ENCODE measurements around the gene ZC3H4.
"Not testable (repeated sequence)": the region's sequence is repeated elsewhere in the genome, so short reads cannot be mapped to it uniquely, and the experiment has no call there.

ZC3H4 gene

DNA sequence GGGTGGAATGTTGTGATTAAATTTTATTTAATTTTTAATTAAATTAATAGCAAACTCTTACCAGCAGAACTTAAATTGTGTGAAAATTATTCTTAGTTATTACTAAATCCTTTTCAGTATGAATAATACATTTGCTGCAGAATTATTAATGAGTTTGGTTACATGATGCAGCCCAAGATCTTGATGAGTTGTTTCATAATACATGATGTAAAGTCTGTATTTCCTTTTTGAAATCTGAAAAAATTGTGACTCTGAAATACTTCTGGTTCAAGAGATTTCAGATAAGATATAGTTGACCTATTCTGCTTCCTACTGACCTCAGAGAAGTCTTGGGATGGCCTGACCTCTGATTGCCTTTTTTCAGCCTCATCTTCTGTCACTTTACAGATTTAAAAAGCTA lies 28.1 kb upstream of the ZC3H4 start:
- H2AK5ac ChIP-seq (ENCODE audit: low read length): no peak overlapping the region
- peaks cover 9% of the 10 kb centered on the region for H3K79me2 ChIP-seq (ENCODE audit: control insufficient read depth, insufficient read depth, low read length, poor library complexity)
- no peak overlapping the region for H2BK12ac ChIP-seq (ENCODE audit: low read length)
- H3K4ac ChIP-seq (ENCODE audit: low read depth, low read length): no peak overlapping the region
- H3K4me1 ChIP-seq (ENCODE audit: control insufficient read depth in 1 of 2, insufficient read depth in 2 of 2, low read length in 2 of 2): no peaks in the 10 kb centered on the region
- no peak overlapping the region for H2BK5ac ChIP-seq (ENCODE audit: low read depth, low read length, poor library complexity)
- no peak overlapping the region for H4K12ac ChIP-seq (ENCODE audit: low read depth, low read length)
- H3K18ac ChIP-seq (ENCODE audit: low read length): no peak overlapping the region
- no peak overlapping the region for H3K23ac ChIP-seq (ENCODE audit: low read length)
- H3K79me1 ChIP-seq (ENCODE audit: low read length): no peaks in the 10 kb centered on the region
- no peak overlapping the region for H3K14ac ChIP-seq (ENCODE audit: low read length)
- H3K36me3 ChIP-seq (ENCODE audit: control insufficient read depth in 1 of 2, insufficient read depth in 2 of 2, low read length in 2 of 2): peaks cover 34 to 41% of the 10 kb centered on the region in 2 experiments
- H3K4me3 ChIP-seq (ENCODE audit: low read depth, low read length): no peak overlapping the region
- H3K27me3 ChIP-seq (ENCODE audit: insufficient read depth, low read length): no peaks in the 10 kb centered on the region
- H4K8ac ChIP-seq (ENCODE audit: low read depth, low read length): no peak overlapping the region
- H4K91ac ChIP-seq (ENCODE audit: low read depth, low read length): no peak overlapping the region
- no peaks in the 10 kb centered on the region for H3K9me3 ChIP-seq (ENCODE audit: insufficient read depth, low read depth, low read length)
- H3K27ac ChIP-seq (ENCODE audit: low read depth, low read length): no peak overlapping the region
- no peak overlapping the region for H2BK120ac ChIP-seq (ENCODE audit: insufficient read depth, low read length, poor library complexity)
- no peak overlapping the region for H2AFZ ChIP-seq (ENCODE audit: insufficient read depth, low read length, poor library complexity)
- peak in 1 of 2 donors; percentile 68 for DNase-seq
- H3K4me2 ChIP-seq (ENCODE audit: low read length): no peak overlapping the region
- H3K9ac ChIP-seq (ENCODE audit: low read length): no peak overlapping the region

GRCh38 chr19:47141252-47141651 lies 27.7 kb upstream of the ZC3H4 start:
- peaks cover 13% of the 10 kb centered on the region for H3K79me2 ChIP-seq (ENCODE audit: control insufficient read depth, insufficient read depth, low read length, poor library complexity)
- no CpG with 5 or more reads among the region's 7 CpGs for WGBS (ENCODE audit: extremely low coverage, insufficient coverage, insufficient read length)
- not testable (repeated sequence) for H3K27ac ChIP-seq (ENCODE audit: low read depth, low read length); H2BK12ac ChIP-seq (ENCODE audit: low read length); H3K4me2 ChIP-seq (ENCODE audit: low read length); H2AFZ ChIP-seq (ENCODE audit: insufficient read depth, low read length, poor library complexity); H3K4me1 ChIP-seq (ENCODE audit: control insufficient read depth in 1 of 2, insufficient read depth in 2 of 2, low read length in 2 of 2); H4K12ac ChIP-seq (ENCODE audit: low read depth, low read length); H3K4me3 ChIP-seq (ENCODE audit: low read depth, low read length); H3K9me3 ChIP-seq (ENCODE audit: insufficient read depth, low read depth, low read length); H2AK5ac ChIP-seq (ENCODE audit: low read length); H3K4ac ChIP-seq (ENCODE audit: low read depth, low read length); H3K18ac ChIP-seq (ENCODE audit: low read length); H4K91ac ChIP-seq (ENCODE audit: low read depth, low read length); H3K79me1 ChIP-seq (ENCODE audit: low read length); H4K8ac ChIP-seq (ENCODE audit: low read depth, low read length); H3K14ac ChIP-seq (ENCODE audit: low read length); H3K27me3 ChIP-seq (ENCODE audit: insufficient read depth, low read length); H2BK5ac ChIP-seq (ENCODE audit: low read depth, low read length, poor library complexity); H2BK120ac ChIP-seq (ENCODE audit: insufficient read depth, low read length, poor library complexity); H3K9ac ChIP-seq (ENCODE audit: low read length); H3K23ac ChIP-seq (ENCODE audit: low read length)
- H3K36me3 ChIP-seq (ENCODE audit: control insufficient read depth in 1 of 2, insufficient read depth in 2 of 2, low read length in 2 of 2): peaks cover 30 to 37% of the 10 kb centered on the region in 2 experiments
- DNase-seq: peak in 1 of 2 donors; percentile 55

GRCh38 chr19:47135156-47135555 lies 21.6 kb upstream of the ZC3H4 start:
- no CpG with 5 or more reads among the region's 3 CpGs for WGBS (ENCODE audit: extremely low coverage, insufficient coverage, insufficient read length)
- H3K23ac ChIP-seq (ENCODE audit: low read length): no peak overlapping the region
- peaks cover 21 to 22% of the 10 kb centered on the region in 2 experiments for H3K4me1 ChIP-seq (ENCODE audit: control insufficient read depth in 1 of 2, insufficient read depth in 2 of 2, low read length in 2 of 2)
- no peak overlapping the region for H2AFZ ChIP-seq (ENCODE audit: insufficient read depth, low read length, poor library complexity)
- H3K4ac ChIP-seq (ENCODE audit: low read depth, low read length): peak overlapping the region; percentile 85
- H2BK120ac ChIP-seq (ENCODE audit: insufficient read depth, low read length, poor library complexity): no peak overlapping the region
- no peak overlapping the region for H3K9ac ChIP-seq (ENCODE audit: low read length)
- no peak overlapping the region for H3K4me2 ChIP-seq (ENCODE audit: low read length)
- no peak overlapping the region for H2AK5ac ChIP-seq (ENCODE audit: low read length)
- no peaks in the 10 kb centered on the region for H3K9me3 ChIP-seq (ENCODE audit: insufficient read depth, low read depth, low read length)
- H2BK5ac ChIP-seq (ENCODE audit: low read depth, low read length, poor library complexity): no peak overlapping the region
- H4K8ac ChIP-seq (ENCODE audit: low read depth, low read length): no peak overlapping the region
- H3K18ac ChIP-seq (ENCODE audit: low read length): no peak overlapping the region
- no peak overlapping the region for H3K4me3 ChIP-seq (ENCODE audit: low read depth, low read length)
- peaks cover 7 to 10% of the 10 kb centered on the region in 2 experiments for H3K36me3 ChIP-seq (ENCODE audit: control insufficient read depth in 1 of 2, insufficient read depth in 2 of 2, low read length in 2 of 2)
- no peak overlapping the region for H3K14ac ChIP-seq (ENCODE audit: low read length)
- no peak overlapping the region for H3K27ac ChIP-seq (ENCODE audit: low read depth, low read length)
- H4K91ac ChIP-seq (ENCODE audit: low read depth, low read length): no peak overlapping the region
- H4K12ac ChIP-seq (ENCODE audit: low read depth, low read length): no peak overlapping the region
- no peaks in the 10 kb centered on the region for H3K27me3 ChIP-seq (ENCODE audit: insufficient read depth, low read length)
- H3K79me1 ChIP-seq (ENCODE audit: low read length): peaks cover 10% of the 10 kb centered on the region
- no peak overlapping the region for H2BK12ac ChIP-seq (ENCODE audit: low read length)
- peaks cover 38% of the 10 kb centered on the region for H3K79me2 ChIP-seq (ENCODE audit: control insufficient read depth, insufficient read depth, low read length, poor library complexity)
- DNase-seq: no peak

- Histone ChIP-seq H3K27ac (ENCODE audit: low read depth, low read length) (peak overlapping the region; percentile 2), H4K8ac (ENCODE audit: low read depth, low read length) (no peak overlapping the region), H3K4me2 (ENCODE audit: low read length) (peak overlapping the region; percentile 49), H3K4ac (ENCODE audit: low read depth, low read length) (peak overlapping the region; percentile 72), H3K9ac (ENCODE audit: low read length) (no peak overlapping the region), H3K36me3 (ENCODE audit: control insufficient read depth in 1 of 2, insufficient read depth in 2 of 2, low read length in 2 of 2) (peaks cover 7 to 10% of the 10 kb centered on the region in 2 experiments), H2AFZ (ENCODE audit: insufficient read depth, low read length, poor library complexity) (no peak overlapping the region), H3K4me3 (ENCODE audit: low read depth, low read length) (no peak overlapping the region), H4K91ac (ENCODE audit: low read depth, low read length) (no peak overlapping the region), H2BK12ac (ENCODE audit: low read length) (peak overlapping the region; percentile 8), H2BK120ac (ENCODE audit: insufficient read depth, low read length, poor library complexity) (peak overlapping the region; percentile 7), H2AK5ac (ENCODE audit: low read length) (no peak overlapping the region), H2BK5ac (ENCODE audit: low read depth, low read length, poor library complexity) (peak overlapping the region; percentile 19), H3K14ac (ENCODE audit: low read length) (no peak overlapping the region), H4K12ac (ENCODE audit: low read depth, low read length) (no peak overlapping the region), H3K9me3 (ENCODE audit: insufficient read depth, low read depth, low read length) (no peaks in the 10 kb centered on the region), H3K79me1 (ENCODE audit: low read length) (peaks cover 10% of the 10 kb centered on the region), H3K79me2 (ENCODE audit: control insufficient read depth, insufficient read depth, low read length, poor library complexity) (peaks cover 38% of the 10 kb centered on the region), H3K27me3 (ENCODE audit: insufficient read depth, low read length) (no peaks in the 10 kb centered on the region), H3K4me1 (ENCODE audit: control insufficient read depth in 1 of 2, insufficient read depth in 2 of 2, low read length in 2 of 2) (peaks cover 21 to 22% of the 10 kb centered on the region in 2 experiments), H3K18ac (ENCODE audit: low read length) (no peak overlapping the region), H3K23ac (ENCODE audit: low read length) (no peak overlapping the region)
- no peak for DNase-seq
- WGBS (ENCODE audit: extremely low coverage, insufficient coverage, insufficient read length): no CpG with 5 or more reads among the region's 2 CpGs
Observed at GRCh38 chr19:47134545-47134944, 21.0 kb upstream of the ZC3H4 start.

Measured in trophoblast cell (in vitro differentiated cells and primary cell).